ENCODE data around the gene JUP. TPM values are rescaled to one million over a fixed set of nuclear protein-coding genes. Genes with fewer than 3 reads are reported as not detected.

The JUP gene
- total RNA-seq, 4 donors from 2014 or later = 42.9 to 57.7 (median 51.6) TPM

GRCh38 chr17:41717408-41718286 lies 68.9 kb downstream of the JUP start:
- Histone ChIP-seq H3K4me1 (peaks cover 0 to 17% (median 6%) of the 10 kb centered on the region in 4 donors), H3K36me3 (no peaks in the 10 kb centered on the region), H3K27me3 (no peaks in the 10 kb centered on the region), H3K27ac (peak overlapping the region; percentile 26 to 85 (median 62)), H3K9me3 (no peaks in the 10 kb centered on the region), H3K4me3 (no peak overlapping the region)
- TF ChIP-seq POLR2A (IDR thresholded peaks at IDR 0.05) (no peak), CTCF (IDR thresholded peaks at IDR 0.05) (no peak), EP300 (IDR thresholded peaks at IDR 0.05) (no peak)
- 51 to 52% methylated on average over 15 of the region's 15 CpGs for WGBS, 2 donors
- no peak for DNase-seq (ENCODE audit: low spot score in 2 of 2)

GRCh38 chr17:41711669-41712400 lies 74.7 kb downstream of the JUP start, which contains the start of gene GAST:
GAST (plus strand) TSS chr17:41712331; CDS start chr17:41715437, 3,106 bp downstream.
- WGBS, 2 donors = 88 to 90% methylated on average over 12 of the region's 12 CpGs
- DNase-seq (ENCODE audit: low spot score in 2 of 2) = no peak
- no peaks in the 10 kb centered on the region for H3K9me3 ChIP-seq

GRCh38 chr17:41710472-41711090 lies 75.9 kb downstream of the JUP start:
- DNase-seq (ENCODE audit: low spot score in 2 of 2) = no peak
- WGBS, 2 donors = 44 to 55% methylated on average over 8 of the region's 8 CpGs
- Histone ChIP-seq H3K4me1 (peaks cover 0 to under 1% (median 0%) of the 10 kb centered on the region in 4 donors), H3K27me3 (no peaks in the 10 kb centered on the region), H3K9me3 (no peaks in the 10 kb centered on the region), H3K27ac (no peak overlapping the region), H3K36me3 (no peaks in the 10 kb centered on the region), H3K4me3 (no peak overlapping the region)
- TF ChIP-seq EP300 (IDR thresholded peaks at IDR 0.05) (no peak), CTCF (IDR thresholded peaks at IDR 0.05) (no peak), POLR2A (IDR thresholded peaks at IDR 0.05) (no peak)

More at GRCh38 chr17:41711669-41712400, 74.7 kb downstream of the JUP start, which contains the start of gene GAST:
- Histone ChIP-seq H3K4me3 (no peak within 1 kb of the TSS), H3K27ac (no peak within 1 kb of the TSS), H3K4me1 (peaks cover 0 to under 1% (median 0%) of the 10 kb centered on the region in 4 donors), H3K36me3 (no peaks in the 10 kb centered on the region), H3K27me3 (no peaks in the 10 kb centered on the region)
- no peak for TF ChIP-seq CTCF (IDR thresholded peaks at IDR 0.05)

- no peak overlapping the region for H3K4me3 ChIP-seq
- TF ChIP-seq CTCF (IDR thresholded peaks at IDR 0.05) = no peak
- TF ChIP-seq POLR2A (IDR thresholded peaks at IDR 0.05) = no peak
- TF ChIP-seq EP300 (IDR thresholded peaks at IDR 0.05) = no peak
- H3K36me3 ChIP-seq = no peaks in the 10 kb centered on the region
- no peaks in the 10 kb centered on the region for H3K27me3 ChIP-seq
- no peaks in the 10 kb centered on the region for H3K9me3 ChIP-seq
- H3K4me1 ChIP-seq = peaks cover 0 to 13% (median 0%) of the 10 kb centered on the region in 4 donors
- WGBS, 2 donors = 77 to 83% methylated on average over 10 of the region's 10 CpGs
- DNase-seq (ENCODE audit: low spot score in 2 of 2) = no peak
- no peak overlapping the region for H3K27ac ChIP-seq
These were observed 78.5 kb downstream of the JUP start for GRCh38 chr17:41707803-41708669.
